GM19035 (cell line): ENCODE results near the gene FAM153A.
"Not testable (repeated sequence)": the region's sequence is repeated elsewhere in the genome, so short reads cannot be mapped to it uniquely, and the experiment has no call there.

Source experiments
- ATAC-seq: cut with Tn5 transposase; IDR thresholded peaks from one replicate; pipeline ENCODE4 v1.9.1; 2021; ENCODE audit not compliant: unreplicated experiment

FAM153A gene

DNA sequence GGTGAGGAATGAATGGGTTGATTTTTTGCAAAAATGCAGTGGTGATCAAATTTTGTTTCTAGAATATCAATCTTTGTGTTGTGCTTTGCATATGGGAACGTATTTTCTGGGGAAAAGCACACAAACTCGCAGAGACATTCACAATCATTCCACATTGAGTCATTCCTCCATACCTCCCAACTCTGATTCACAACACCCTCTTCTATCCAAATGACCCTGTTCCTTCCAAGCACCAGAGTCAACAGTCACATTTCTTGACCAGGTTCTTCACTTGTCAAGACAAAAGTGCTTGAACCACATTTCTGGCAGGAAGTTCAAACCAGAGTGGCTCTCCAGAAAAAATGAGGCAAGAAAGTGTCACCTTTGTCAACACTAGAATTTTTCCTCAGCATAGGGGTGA lies 35.3 kb downstream of the FAM153A start:
- not testable (repeated sequence) for ATAC-seq

DNA sequence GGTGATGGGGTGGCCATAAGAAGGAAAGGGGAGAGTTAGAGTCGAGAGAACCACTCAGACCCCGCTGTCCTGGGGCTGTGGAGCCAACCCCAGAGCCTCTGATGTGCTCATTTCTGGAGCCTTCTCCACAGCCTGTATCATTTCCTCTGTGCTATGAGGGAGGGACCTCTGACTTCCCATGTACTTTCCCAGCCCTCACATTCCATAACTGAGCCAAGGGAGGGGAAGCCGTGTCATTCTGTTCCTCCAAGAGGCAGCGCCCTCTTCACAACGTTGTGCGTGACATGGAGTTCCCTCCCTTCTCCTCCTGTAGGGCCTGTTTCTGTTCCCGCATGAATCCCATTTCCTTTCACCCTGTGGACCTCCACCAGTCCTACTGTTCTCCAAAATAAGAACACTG lies 57.8 kb downstream of the FAM153A start:
- not testable (repeated sequence) for ATAC-seq

DNA sequence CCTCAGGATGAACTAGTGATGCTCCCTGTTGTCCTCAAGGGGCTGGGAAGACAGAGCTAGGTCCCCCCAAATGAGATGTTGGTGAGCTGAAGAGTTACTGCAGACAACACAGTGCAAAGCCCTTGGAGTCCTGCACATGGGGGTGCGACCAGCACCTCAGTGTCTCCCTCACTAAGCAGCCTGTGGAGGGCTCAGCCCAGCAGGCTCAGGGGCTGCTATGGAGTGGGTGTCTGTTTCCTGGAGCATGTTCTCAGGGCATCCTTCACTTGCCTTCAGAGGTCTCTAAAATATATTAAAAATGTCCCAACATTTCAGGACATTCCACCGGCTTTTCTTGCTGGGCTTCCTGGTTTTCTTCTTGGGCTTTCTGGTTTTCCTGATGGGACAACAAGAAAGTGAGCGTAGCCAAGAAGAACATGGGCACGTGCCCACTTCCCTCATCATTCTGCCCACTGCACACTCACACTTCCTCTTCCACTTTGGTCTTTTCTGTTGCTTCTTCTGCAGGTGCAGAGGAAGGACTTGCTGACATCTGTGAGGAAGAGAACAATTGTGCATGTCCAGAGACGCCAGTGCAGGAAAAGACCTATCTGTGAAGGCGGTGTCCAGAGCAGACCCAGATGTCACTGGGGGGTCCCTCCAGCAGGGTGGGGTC lies 58.7 kb downstream of the FAM153A start:
- ATAC-seq = not testable (repeated sequence)

DNA sequence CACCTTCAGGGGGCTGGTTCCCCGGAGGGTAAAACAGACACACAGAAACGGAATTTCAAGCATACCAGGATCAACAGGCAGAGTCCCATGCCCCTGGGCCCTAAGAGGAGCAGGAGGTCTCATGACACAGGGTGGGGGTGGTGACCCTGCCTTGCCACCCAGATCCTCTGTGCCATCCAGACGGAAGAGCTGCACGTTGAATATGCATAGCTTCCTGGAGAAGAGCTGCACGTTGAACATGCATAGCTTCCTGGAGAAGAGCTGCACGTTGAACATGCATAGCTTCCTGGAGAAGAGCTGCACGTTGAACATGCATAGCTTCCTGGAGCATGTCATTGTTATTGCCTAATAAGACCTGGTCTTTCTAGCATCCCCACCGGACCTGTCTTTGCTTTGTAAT lies 59.9 kb downstream of the FAM153A start:
- not testable (repeated sequence) for ATAC-seq

DNA sequence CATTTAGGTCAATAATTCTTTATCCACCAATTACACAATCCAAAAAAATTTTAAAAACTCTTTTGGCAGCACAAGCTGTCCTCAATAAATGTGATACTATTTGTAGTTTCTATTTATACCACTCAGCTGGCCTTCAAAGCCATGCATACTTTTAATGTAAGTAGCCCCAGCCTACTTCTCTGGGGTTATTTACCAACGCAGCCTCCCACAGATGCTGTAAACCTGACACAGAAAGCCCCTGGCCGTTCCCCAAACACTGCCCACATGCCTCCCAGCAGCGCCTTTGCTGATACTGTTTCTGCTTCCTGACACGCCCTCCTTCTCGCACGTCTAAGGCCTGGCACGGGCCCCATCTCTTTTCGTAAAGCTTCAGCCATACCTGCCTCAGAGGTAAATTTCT lies 62.7 kb downstream of the FAM153A start:
- ATAC-seq = not testable (repeated sequence)

DNA sequence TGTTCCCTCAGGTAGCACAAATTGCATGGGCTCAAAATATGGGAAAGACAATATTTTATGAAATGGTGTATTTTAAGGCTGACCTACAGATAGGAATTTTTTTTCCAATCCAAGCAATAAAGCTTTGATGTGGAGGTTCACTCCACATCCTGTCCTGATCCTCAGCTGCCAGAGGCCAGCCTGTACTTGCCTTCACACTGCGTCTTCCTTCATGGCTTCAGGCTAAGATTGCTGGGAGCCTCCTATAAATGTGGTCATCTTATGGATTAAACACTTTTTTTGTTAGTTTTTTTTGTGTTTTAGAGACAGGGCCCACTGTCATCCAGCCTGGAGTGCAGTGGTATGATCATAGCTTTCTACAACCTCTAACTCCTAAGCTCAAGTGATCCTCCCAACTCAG lies 67.3 kb downstream of the FAM153A start:
- ATAC-seq = not testable (repeated sequence)

DNA sequence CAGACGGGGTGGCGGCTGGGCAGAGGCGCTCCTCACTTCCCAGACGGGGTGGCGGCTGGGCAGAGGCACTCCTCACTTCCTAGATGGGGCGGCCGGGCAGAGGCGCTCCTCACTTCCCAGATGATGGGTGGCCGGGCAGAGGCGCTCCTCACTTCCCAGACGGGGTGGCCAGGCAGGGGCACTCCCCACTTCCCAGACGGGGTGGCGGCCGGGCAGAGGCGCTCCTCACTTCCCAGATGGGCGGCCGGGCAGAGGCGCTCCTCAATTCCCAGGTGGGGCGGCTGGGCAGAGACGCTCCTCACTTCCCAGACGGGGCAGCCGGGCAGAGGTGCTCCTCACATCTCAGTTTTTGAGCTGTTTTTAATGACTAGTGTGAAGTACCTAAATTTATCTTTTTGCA lies 86.6 kb downstream of the FAM153A start:
- not testable (repeated sequence) for ATAC-seq

DNA sequence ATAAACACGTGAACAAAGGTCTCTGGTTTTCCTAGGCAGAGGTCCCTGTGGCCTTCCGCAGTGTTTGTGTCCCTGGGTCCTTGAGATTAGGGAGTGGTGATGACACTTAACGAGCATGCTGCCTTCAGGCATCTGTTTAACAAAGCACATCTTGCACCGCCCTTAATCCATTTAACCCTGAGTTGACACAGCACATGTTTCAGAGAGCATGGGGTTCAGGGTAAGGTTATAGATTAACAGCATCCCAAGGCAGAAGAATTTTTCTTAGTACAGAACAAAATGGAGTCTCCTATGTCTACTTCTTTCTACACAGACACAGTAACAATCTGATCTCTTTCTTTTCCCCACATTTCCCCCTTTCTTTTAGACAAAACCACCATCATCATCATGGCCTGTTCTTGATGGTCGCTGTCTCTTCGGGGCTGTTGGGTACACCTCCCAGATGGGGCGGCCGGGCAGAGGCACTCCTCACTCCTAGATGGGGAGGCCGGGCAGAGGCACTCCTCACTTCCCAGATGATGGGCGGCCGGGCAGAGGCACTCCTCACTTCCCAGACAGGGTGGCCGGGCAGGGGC lies 87.3 kb downstream of the FAM153A start:
- ATAC-seq = not testable (repeated sequence)

DNA sequence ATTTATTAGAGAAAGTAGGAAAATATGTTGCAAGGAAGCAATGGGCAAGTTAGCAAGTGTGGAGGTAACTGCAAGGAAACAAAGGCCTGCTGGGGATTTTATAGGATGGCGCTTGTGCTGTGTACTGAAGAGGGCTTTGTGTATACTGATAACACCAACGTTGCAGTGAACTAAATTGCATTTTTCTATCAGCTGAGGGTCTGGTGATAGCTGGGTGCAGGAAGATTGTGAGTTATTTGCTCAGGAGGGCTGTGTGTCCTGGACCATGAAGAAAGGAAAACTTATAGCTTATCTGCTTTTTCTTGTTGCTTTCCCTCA lies 88.2 kb downstream of the FAM153A start:
- not testable (repeated sequence) for ATAC-seq

DNA sequence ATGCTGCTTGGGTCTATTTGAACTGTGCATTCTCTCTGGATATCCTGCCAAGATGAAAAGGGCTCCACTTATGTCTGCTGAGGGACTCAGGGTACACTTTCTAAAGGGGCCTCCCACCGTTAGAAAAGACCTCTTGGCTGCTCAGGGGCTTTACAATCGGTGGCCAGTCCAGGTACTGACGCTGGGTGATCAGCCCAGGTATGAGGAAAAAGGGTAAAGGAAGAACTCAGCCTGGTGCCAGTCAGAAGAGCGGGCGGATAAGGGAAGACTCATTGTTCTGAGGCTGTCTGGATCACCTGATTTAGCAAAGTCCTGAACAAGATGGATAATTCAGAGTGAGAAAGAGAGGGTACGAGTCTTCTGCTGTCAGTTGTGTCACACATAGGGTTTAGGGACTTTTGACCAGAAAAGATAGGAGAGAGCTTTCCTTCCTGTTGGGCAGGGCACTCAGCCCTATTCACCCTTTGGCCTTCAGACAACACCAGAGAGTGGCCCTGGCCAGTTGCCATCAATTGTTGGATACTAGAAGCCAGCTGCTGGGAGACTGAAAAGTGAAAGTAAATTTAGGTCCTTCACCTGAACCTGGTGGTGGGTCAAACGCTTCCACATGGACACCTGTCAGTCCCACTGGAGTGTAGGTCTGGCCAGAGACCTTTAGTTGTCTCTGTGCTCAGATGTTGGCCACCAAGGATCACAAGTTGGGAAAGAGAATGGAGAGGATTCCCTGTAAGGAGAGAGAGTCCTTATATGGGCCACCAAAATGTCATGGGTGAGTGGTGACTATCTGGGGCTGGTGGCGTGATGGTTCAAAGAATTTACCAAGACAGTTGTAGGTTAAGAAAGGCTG lies 88.8 kb downstream of the FAM153A start:
- ATAC-seq = not testable (repeated sequence)

DNA sequence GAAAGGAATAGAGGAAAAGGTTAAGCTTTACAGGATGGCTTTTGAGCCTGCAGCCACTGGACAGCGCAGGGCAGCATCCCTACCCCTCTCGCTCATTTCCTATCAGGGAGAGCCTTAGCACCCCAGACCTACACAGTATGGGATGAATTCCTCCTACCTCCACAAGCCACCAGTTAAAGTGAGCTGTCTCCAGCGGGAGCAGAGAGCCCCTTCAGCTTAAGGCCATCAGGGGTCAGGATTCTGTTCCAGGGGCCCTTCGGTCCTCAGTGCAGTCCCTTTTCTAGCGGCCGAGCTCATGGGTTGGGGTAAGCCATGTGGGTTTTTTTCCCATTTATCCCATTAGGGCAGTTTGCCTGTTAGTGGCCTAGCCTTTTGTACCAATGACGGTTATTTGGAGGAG lies 89.7 kb downstream of the FAM153A start:
- not testable (repeated sequence) for ATAC-seq

DNA sequence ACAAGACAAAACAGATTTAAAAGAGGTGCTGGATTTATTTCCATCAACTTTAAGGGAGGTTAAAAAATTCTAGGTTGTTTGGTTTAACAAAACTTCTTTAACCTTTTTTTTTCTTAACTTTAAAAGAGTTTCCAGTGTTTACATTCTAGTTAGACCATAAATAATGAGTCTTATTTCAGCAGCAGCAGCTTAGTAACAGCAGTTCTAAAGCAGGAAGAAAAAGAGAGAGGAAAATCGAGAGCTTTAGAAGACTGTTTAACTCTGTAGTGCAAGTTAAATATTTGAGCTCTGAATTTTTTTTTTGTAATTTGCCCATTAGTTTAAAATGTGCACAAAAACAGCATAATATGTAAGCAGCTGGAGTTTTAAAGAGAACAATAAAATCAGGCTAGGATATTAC lies 90.2 kb downstream of the FAM153A start:
- ATAC-seq = not testable (repeated sequence)

DNA sequence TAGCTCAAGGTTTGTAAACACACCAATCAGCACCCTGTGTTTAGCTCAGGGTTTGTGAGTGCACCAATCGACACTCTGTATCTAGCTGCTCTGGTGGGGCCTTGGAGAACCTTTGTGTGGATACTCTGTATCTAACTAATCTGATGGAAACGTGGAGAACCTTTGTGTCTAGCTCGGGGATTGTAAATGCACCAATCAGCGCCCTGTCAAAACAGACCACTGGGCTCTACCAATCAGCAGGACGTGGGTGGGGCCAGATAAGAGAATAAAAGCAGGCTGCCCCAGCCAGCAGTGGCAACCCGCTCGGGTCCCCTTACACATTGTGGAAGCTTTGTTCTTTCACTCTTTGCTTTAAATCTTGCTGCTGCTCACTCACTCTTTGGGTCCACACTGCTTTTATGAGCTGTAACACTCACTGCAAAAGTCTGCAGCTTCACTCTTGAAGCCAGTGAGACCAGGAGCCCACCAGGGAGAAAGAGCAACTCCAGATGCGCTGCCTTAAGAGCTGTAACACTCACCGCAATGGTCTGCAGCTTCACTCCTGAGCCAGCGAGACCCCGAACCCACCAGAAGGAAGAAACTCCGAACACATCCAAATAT lies 93.6 kb downstream of the FAM153A start:
- not testable (repeated sequence) for ATAC-seq

DNA sequence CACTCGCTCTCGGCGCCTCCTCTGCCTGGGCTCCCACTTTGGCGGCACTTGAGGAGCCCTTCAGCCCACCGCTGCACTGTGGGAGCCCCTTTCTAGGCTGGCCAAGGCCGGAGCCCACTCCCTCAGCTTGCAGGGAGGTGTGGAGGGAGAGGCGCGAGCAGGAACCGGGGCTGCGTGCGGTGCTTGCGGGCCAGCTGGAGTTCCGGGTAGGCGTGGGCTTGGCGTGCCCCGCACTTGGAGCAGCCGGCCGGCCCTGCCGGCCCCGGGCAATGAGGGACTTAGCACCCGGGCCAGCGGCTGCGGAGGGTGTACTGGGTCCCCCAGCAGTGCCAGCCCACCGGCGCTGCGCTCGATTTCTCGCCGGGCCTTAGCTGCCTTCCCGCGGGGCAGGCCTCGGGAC lies 94.6 kb downstream of the FAM153A start:
- ATAC-seq = not testable (repeated sequence)

DNA sequence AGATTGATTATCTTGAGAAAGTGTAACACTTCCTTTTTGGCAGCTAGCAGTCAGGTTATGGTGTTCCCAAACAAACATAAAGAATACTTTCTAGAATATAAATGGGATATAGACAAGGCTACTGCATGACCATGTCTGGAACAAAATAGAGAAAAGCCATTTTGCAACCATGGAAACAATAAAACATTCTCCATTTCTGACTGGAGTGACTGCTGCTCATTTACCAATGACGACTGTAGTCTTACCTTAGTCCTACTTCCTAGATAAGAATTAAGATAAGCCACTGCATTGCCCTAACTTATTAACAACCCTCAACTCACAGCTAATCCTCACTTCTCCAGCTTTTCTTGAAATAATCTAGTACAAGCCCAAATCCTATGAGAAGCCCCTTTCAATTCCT lies 100.8 kb downstream of the FAM153A start:
- ATAC-seq = not testable (repeated sequence)
